ENCODE data around the gene SOCS1. TPM values are rescaled to one million over a fixed set of nuclear protein-coding genes. Genes with fewer than 3 reads are reported as not detected.
"Not testable (repeated sequence)": the region's sequence is repeated elsewhere in the genome, so short reads cannot be mapped to it uniquely, and the experiment has no call there.

Gene SOCS1
- total and polyA plus RNA-seq, 2 of the 8 experiments (the other 6 are each of a cell fraction or from before 2014, with no cell fraction given), result 21.0 to 48.9 TPM

DNA sequence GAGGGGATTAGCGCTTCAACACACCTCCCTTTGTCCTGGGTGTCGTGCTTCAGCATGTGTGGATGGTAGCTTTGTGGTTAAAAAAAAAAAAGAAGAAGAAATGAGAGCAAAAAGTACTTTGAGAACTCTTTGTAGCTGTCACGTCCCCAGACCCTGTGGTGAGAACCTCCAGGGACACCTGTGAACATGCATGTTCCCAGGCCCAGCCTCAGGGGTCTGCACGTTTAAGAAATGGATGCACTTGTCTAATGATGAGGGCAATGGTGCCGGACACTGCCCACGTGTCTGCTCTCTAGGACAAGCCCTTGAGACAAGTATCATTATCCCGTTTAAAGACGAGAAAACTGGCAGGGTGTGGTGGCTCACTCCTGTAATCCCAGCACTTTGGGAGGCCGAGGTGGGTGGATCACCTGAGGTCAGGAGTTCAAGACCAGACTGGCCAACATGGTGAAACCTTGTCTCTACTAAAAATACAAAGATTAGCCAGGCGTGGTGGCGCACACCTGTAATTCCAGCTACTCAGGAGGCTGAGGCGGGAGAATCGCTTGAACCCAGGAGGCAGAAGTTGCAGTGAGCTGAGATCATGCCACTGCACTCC, 43.0 kb upstream of the SOCS1 start:
- H3K4me3 ChIP-seq (ENCODE audit: extremely low read depth in 1 of 4, insufficient read depth in 2 of 4, low read depth in 3 of 4, low read length in 4 of 4); H4K5ac ChIP-seq (ENCODE audit: insufficient read length, low read depth, low read length); H3K79me1 ChIP-seq (ENCODE audit: low read depth, low read length); H3K4me2 ChIP-seq (ENCODE audit: insufficient read depth in 1 of 2, low read depth in 2 of 2, low read length in 2 of 2); H3K18ac ChIP-seq (ENCODE audit: extremely low read depth, low read length); DNase-seq (ENCODE audit: low read depth in 1 of 2, low spot score in 2 of 2); H4K20me1 ChIP-seq (replicated peaks in 1 of 2; ENCODE audit: control insufficient read depth in 1 of 2, insufficient read depth in 2 of 2, low read length in 2 of 2); H3K36me3 ChIP-seq (ENCODE audit: control insufficient read depth in 2 of 4, insufficient read depth in 4 of 4, low read length in 3 of 4); H3K79me2 ChIP-seq (ENCODE audit: control insufficient read depth in 1 of 2, insufficient read depth in 2 of 2, low read length in 2 of 2); H2BK5ac ChIP-seq (ENCODE audit: low read depth, low read length); H3K27ac ChIP-seq (ENCODE audit: low read depth, low read length); H3K56ac ChIP-seq (replicated peaks; ENCODE audit: insufficient read length, low read depth, low read length); H2AK5ac ChIP-seq (ENCODE audit: low read depth, low read length); H3K9me3 ChIP-seq (ENCODE audit: insufficient read depth in 2 of 2, low read depth in 1 of 2, low read length in 1 of 2); H3K27me3 ChIP-seq (replicated peaks in 1 of 4; ENCODE audit: control insufficient read depth in 3 of 4, extremely low read depth in 1 of 4, insufficient read depth in 3 of 4, low read length in 3 of 4); H4K8ac ChIP-seq (ENCODE audit: extremely low read depth, insufficient read depth, low read length); H3K4me1 ChIP-seq (replicated peaks in 1 of 4; ENCODE audit: control insufficient read depth in 3 of 4, insufficient read depth in 4 of 4, low read length in 3 of 4); FAIRE-seq; H3K23me2 ChIP-seq (ENCODE audit: low read depth, low read length); H3K23ac ChIP-seq (ENCODE audit: insufficient read length); H4K91ac ChIP-seq (replicated peaks; ENCODE audit: insufficient read length, low read length); H3K14ac ChIP-seq (ENCODE audit: insufficient read length); H3K9ac ChIP-seq (replicated peaks in 1 of 4; ENCODE audit: extremely low read depth in 1 of 4, low read depth in 3 of 4, low read length in 3 of 4); H3K4ac ChIP-seq (replicated peaks; ENCODE audit: insufficient read length, low read depth, low read length); H2AFZ ChIP-seq (ENCODE audit: low read length): not testable (repeated sequence)
- H2BK15ac ChIP-seq (ENCODE audit: low read length), result 0 out of 2 replicates have a peak overlapping the region, but pooled peaks have one; percentile 88
- ChIA-PET POLR2A (ENCODE audit: partially characterized antibody) (interaction anchor here (1.2 to 2.5 kb wide), 4 partner anchors 9 to 30 kb away, joined by 4 to 10 read pairs (median 6); no protein-coding TSS in a partner anchor), CTCF (ENCODE audit: partially characterized antibody) (interaction anchor here (0.6 to 3.8 kb wide), 5 partner anchors 11 to 1424 kb away, joined by 3 to 13 read pairs (median 3); partner anchors contain the start of gene SOCS1)
- 95% methylated on average over 12 of the region's 13 CpGs; no CpG with 5 or more reads in 1 of the 2 experiments for WGBS, 2 experiments (ENCODE audit: extremely low coverage in 1 of 2, insufficient coverage in 1 of 2, insufficient read length in 1 of 2, insufficient replicate concordance in 2 of 2, low coverage in 1 of 2, low lambda C conversion rate in 2 of 2, missing lambda C conversion rate in 1 of 2)
- H2BK20ac ChIP-seq (ENCODE audit: low read length), result 0 out of 2 replicates have a peak overlapping the region, but pooled peaks have one; percentile 18
- peak overlapping the region; percentile 68; the same call in 1 of the 2 replicates for H2BK12ac ChIP-seq (ENCODE audit: low read depth, low read length)
- H2BK120ac ChIP-seq (replicated peaks; ENCODE audit: low read depth, low read length), result peak overlapping the region; percentile 69

All from H1 (cell line).